ENCODE data around the gene PPP2R1B.
"Not testable (repeated sequence)": the region's sequence is repeated elsewhere in the genome, so short reads cannot be mapped to it uniquely, and the experiment has no call there.

PPP2R1B gene

GRCh38 chr11:111782109-111782741, 16.0 kb upstream of the PPP2R1B start:
- no peak for DNase-seq

- DNase-seq: no peak
Observed at GRCh38 chr11:111779118-111779517, 12.9 kb upstream of the PPP2R1B start.

- DNase-seq: no peak
Observed at GRCh38 chr11:111778047-111778558, 11.9 kb upstream of the PPP2R1B start.

GRCh38 chr11:111777094-111778046, 11.2 kb upstream of the PPP2R1B start:
- peak; percentile 67 for DNase-seq

- DNase-seq: no peak
Observed at GRCh38 chr11:111776398-111777093, 10.4 kb upstream of the PPP2R1B start.

- no peak for DNase-seq
Observed at GRCh38 chr11:111774955-111775710, 8.9 kb upstream of the PPP2R1B start.

- DNase-seq: no peak
Observed at GRCh38 chr11:111772535-111772934, 6.3 kb upstream of the PPP2R1B start.

GRCh38 chr11:111771205-111771604, 5.0 kb upstream of the PPP2R1B start:
- DNase-seq: not testable (repeated sequence)

GRCh38 chr11:111770581-111771134, 4.5 kb upstream of the PPP2R1B start:
- no peak for DNase-seq

- no peak for DNase-seq
Observed at GRCh38 chr11:111766834-111767142, 599 bp upstream of the PPP2R1B start.

- peak; percentile 25 for DNase-seq
Observed at GRCh38 chr11:111765320-111765983, 737 bp downstream of the PPP2R1B start.

GRCh38 chr11:111764621-111765020, 1.6 kb downstream of the PPP2R1B start:
- no peak for DNase-seq

- no peak for DNase-seq
Observed at GRCh38 chr11:111762981-111763643, 3.1 kb downstream of the PPP2R1B start.

GRCh38 chr11:111762526-111762925, 3.7 kb downstream of the PPP2R1B start:
- DNase-seq: no peak

- DNase-seq: no peak
Observed at GRCh38 chr11:111761036-111761435, 5.2 kb downstream of the PPP2R1B start.

- DNase-seq: no peak
Observed at GRCh38 chr11:111759778-111760407, 6.3 kb downstream of the PPP2R1B start.

- DNase-seq: no peak
Observed at GRCh38 chr11:111759376-111759775, 6.8 kb downstream of the PPP2R1B start.

GRCh38 chr11:111756097-111756496, 10.1 kb downstream of the PPP2R1B start:
- no peak for DNase-seq

GRCh38 chr11:111749646-111750045, 16.5 kb downstream of the PPP2R1B start:
- DNase-seq: no peak

- DNase-seq: no peak
Observed at GRCh38 chr11:111748035-111748804, 18.0 kb downstream of the PPP2R1B start.
